ENCODE data around the gene JAKMIP3.

Gene JAKMIP3

DNA sequence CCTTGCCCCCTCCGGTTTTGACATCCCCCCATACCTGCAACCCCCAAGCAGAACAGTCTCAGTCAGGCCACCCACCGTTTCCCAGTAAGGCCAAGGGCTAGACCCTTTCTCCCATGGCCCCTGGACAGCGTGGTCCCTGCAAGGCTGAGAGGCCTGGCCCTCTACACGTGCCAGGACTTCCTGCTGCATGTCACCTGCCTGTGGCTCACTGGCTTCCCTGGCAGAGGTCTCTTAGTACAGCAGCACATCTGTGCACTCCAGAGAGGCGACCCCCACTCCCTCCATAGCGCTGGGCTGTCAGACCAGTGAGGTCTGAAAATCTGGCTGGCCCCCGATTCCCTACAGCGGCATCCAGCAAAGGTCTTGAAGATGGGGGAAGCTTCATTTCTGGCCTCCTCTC is 26.4 kb upstream of the JAKMIP3 start:
- no peaks in the 10 kb centered on the region for H4K20me1 ChIP-seq (ENCODE audit: insufficient read depth, low read length)
- ATAC-seq (ENCODE audit: insufficient read depth, low read depth): no peak
- peaks cover 3% of the 10 kb centered on the region for H3K27me3 ChIP-seq (ENCODE audit: insufficient read depth, low read length, poor library complexity)

DNA sequence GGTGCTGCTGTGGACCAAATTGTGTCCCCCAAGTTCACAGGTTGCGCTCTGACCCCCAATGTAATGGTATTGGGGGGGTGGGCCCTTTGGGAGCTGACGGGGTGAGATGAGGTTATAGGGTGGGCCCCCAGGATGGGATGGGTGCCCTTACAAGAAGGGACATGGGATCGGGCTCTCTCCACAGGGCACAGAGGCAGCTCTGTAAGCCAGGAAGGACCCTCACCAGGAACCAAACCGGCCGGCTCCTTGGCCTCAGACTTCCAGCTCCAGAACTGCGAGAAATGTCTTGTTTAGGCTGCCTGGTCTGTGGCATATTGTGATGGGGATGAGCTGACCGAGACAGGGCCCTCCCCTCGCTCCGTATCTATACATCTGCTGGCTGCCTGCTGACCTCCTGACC is 25.7 kb upstream of the JAKMIP3 start:
- H3K36me3 ChIP-seq (ENCODE audit: insufficient read depth, low read length): no peaks in the 10 kb centered on the region
- peaks cover 3% of the 10 kb centered on the region for H3K27me3 ChIP-seq (ENCODE audit: insufficient read depth, low read length, poor library complexity)
- no peak for ATAC-seq (ENCODE audit: insufficient read depth, low read depth)
- H4K20me1 ChIP-seq (ENCODE audit: insufficient read depth, low read length): no peaks in the 10 kb centered on the region
- no peaks in the 10 kb centered on the region for H3K9me3 ChIP-seq (ENCODE audit: insufficient read depth, low read length, severe bottlenecking)
- TF ChIP-seq, protein P1, sequence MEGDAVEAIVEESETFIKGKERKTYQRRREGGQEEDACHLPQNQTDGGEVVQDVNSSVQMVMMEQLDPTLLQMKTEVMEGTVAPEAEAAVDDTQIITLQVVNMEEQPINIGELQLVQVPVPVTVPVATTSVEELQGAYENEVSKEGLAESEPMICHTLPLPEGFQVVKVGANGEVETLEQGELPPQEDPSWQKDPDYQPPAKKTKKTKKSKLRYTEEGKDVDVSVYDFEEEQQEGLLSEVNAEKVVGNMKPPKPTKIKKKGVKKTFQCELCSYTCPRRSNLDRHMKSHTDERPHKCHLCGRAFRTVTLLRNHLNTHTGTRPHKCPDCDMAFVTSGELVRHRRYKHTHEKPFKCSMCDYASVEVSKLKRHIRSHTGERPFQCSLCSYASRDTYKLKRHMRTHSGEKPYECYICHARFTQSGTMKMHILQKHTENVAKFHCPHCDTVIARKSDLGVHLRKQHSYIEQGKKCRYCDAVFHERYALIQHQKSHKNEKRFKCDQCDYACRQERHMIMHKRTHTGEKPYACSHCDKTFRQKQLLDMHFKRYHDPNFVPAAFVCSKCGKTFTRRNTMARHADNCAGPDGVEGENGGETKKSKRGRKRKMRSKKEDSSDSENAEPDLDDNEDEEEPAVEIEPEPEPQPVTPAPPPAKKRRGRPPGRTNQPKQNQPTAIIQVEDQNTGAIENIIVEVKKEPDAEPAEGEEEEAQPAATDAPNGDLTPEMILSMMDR (IDR thresholded peaks at IDR 0.05; ENCODE audit: borderline replicate concordance, extremely low read depth, low read length, poor library complexity, severe bottlenecking): no peak
- TF ChIP-seq EZH2 (IDR thresholded peaks at IDR 0.05; ENCODE audit: borderline replicate concordance, low read depth, low read length, severe bottlenecking): no peak
- no peak overlapping the region for H3K9ac ChIP-seq (ENCODE audit: low read depth, low read length)
- H3K4me3 ChIP-seq (ENCODE audit: low read depth in 1 of 2, low read length in 2 of 2): no peak overlapping the region
- H3K79me2 ChIP-seq (ENCODE audit: insufficient read depth, low read length): no peaks in the 10 kb centered on the region
- no peak overlapping the region for H3K4me2 ChIP-seq (ENCODE audit: insufficient read depth, low read length)
- DNase-seq: no peak
- H3K27ac ChIP-seq (ENCODE audit: low read length): no peak overlapping the region
- no peak overlapping the region for H2AFZ ChIP-seq (ENCODE audit: low read depth, low read length)
- H3K4me1 ChIP-seq (ENCODE audit: insufficient read depth, low read length): no peaks in the 10 kb centered on the region

More for the DNA sequence above, 26.4 kb upstream of the JAKMIP3 start:
- Histone ChIP-seq H3K36me3 (ENCODE audit: insufficient read depth, low read length) (no peaks in the 10 kb centered on the region), H3K9me3 (ENCODE audit: insufficient read depth, low read length, severe bottlenecking) (no peaks in the 10 kb centered on the region), H3K79me2 (ENCODE audit: insufficient read depth, low read length) (no peaks in the 10 kb centered on the region), H3K27ac (ENCODE audit: low read length) (no peak overlapping the region), H3K4me3 (ENCODE audit: low read depth in 1 of 2, low read length in 2 of 2) (no peak overlapping the region), H3K4me1 (ENCODE audit: insufficient read depth, low read length) (no peaks in the 10 kb centered on the region), H2AFZ (ENCODE audit: low read depth, low read length) (no peak overlapping the region), H3K4me2 (ENCODE audit: insufficient read depth, low read length) (no peak overlapping the region), H3K9ac (ENCODE audit: low read depth, low read length) (no peak overlapping the region)
- no peak for DNase-seq
- TF ChIP-seq EZH2 (IDR thresholded peaks at IDR 0.05; ENCODE audit: borderline replicate concordance, low read depth, low read length, severe bottlenecking): no peak
- TF ChIP-seq, protein P1 (IDR thresholded peaks at IDR 0.05; ENCODE audit: borderline replicate concordance, extremely low read depth, low read length, poor library complexity, severe bottlenecking): no peak

DNA sequence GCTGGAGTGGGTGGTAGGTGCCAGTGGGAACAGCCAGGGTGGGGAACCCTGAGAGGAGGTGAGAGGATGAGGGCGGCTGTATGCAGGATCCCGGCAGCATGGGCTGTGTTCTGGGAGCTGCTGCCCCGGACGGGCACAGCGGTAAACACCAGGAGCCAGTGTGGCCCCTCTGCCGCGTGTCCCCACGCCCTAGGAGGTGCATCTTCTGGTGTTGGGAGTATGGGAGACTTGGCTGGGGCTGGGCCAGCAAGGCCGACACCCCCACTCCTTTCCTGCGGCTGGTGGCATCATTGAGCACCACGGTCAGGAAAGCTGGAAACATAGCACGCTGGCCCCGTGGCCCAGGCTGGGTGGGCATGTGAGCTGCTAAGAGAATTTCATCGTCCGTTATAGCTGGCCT is 24.4 kb upstream of the JAKMIP3 start:
- peaks cover 3% of the 10 kb centered on the region for H3K27me3 ChIP-seq (ENCODE audit: insufficient read depth, low read length, poor library complexity)
- H3K4me1 ChIP-seq (ENCODE audit: insufficient read depth, low read length): no peaks in the 10 kb centered on the region
- DNase-seq (no peak), ATAC-seq (ENCODE audit: insufficient read depth, low read depth) (no peak)
- no peak overlapping the region for H3K9ac ChIP-seq (ENCODE audit: low read depth, low read length)
- H3K4me2 ChIP-seq (ENCODE audit: insufficient read depth, low read length): no peak overlapping the region
- H3K79me2 ChIP-seq (ENCODE audit: insufficient read depth, low read length): no peaks in the 10 kb centered on the region
- no peak overlapping the region for H3K27ac ChIP-seq (ENCODE audit: low read length)
- H3K9me3 ChIP-seq (ENCODE audit: insufficient read depth, low read length, severe bottlenecking): no peaks in the 10 kb centered on the region
- H3K36me3 ChIP-seq (ENCODE audit: insufficient read depth, low read length): no peaks in the 10 kb centered on the region
- H3K4me3 ChIP-seq (ENCODE audit: low read depth in 1 of 2, low read length in 2 of 2): no peak overlapping the region
- H2AFZ ChIP-seq (ENCODE audit: low read depth, low read length): no peak overlapping the region
- no peak for TF ChIP-seq EZH2 (IDR thresholded peaks at IDR 0.05; ENCODE audit: borderline replicate concordance, low read depth, low read length, severe bottlenecking)
- TF ChIP-seq, protein P1 (IDR thresholded peaks at IDR 0.05; ENCODE audit: borderline replicate concordance, extremely low read depth, low read length, poor library complexity, severe bottlenecking): no peak
- H4K20me1 ChIP-seq (ENCODE audit: insufficient read depth, low read length): no peaks in the 10 kb centered on the region
